Neural cell (in vitro differentiated cells): ENCODE results near the gene ERBB4. TPM values are rescaled to one million over a fixed set of nuclear protein-coding genes. Genes with fewer than 3 reads are reported as not detected.
"Not testable (repeated sequence)": the region's sequence is repeated elsewhere in the genome, so short reads cannot be mapped to it uniquely, and the experiment has no call there.

Source experiments
- H2AFZ ChIP-seq: fragments of 200-600, 300-800 bp; sonication (generic), shearing (Covaris generic); 2 replicates; pipeline ENCODE4 v1.6.0; 2014; ENCODE audit warnings: low read depth, mild to moderate bottlenecking, antibody characterized with exemption, low read length, moderate library complexity
- H3F3A ChIP-seq: fragments of 200-600 bp; shearing (Covaris generic); 2 replicates; pipeline ENCODE4 v1.6.1; 2016; ENCODE audit warnings: mild to moderate bottlenecking, moderate library complexity, mixed read lengths, antibody characterized with exemption, low read length; ENCODE audit not compliant: insufficient read depth, poor library complexity, severe bottlenecking
- H3K27ac ChIP-seq: fragments of 200-600, 300-800 bp; sonication (generic), shearing (Covaris generic); 2 replicates; pipeline ENCODE4 v1.5.1; 2014; ENCODE audit warnings: mild to moderate bottlenecking, low read length, moderate library complexity
- H3K27me3 ChIP-seq: fragments of 300-800, 200-600 bp; sonication (generic), shearing (Covaris generic); 2 replicates; pipeline ENCODE4 v1.6.0; 2014; ENCODE audit warnings: mild to moderate bottlenecking, low read depth, low read length, moderate library complexity; ENCODE audit not compliant: insufficient read depth
- H3K36me3 ChIP-seq: fragments of 300-800, 200-600 bp; sonication (generic), shearing (Covaris generic); 2 replicates; pipeline ENCODE4 v1.5.1; 2014; ENCODE audit warnings: mild to moderate bottlenecking, antibody characterized with exemption, low read length, moderate library complexity; ENCODE audit not compliant: insufficient read depth
- H3K4me2 ChIP-seq: fragments of 300-800, 200-600 bp; sonication (generic), shearing (Covaris generic); 2 replicates; pipeline ENCODE4 v1.6.0; 2014; ENCODE audit warnings: mild to moderate bottlenecking, low read length
- H3K4me3 ChIP-seq: fragments of 300-800, 200-600 bp; sonication (generic), shearing (Covaris generic); 2 replicates; pipeline ENCODE4 v1.5.1; 2014; ENCODE audit warnings: mild to moderate bottlenecking, low read length, moderate library complexity
- H3K79me2 ChIP-seq: fragments of 200-600 bp; shearing (Covaris generic); replicated peaks from 2 replicates; pipeline ENCODE4 v1.6.0; 2014; ENCODE audit warnings: mild to moderate bottlenecking, low read length, moderate library complexity; ENCODE audit not compliant: insufficient read depth
- H3K9ac ChIP-seq: fragments of 300-800, 200-600 bp; sonication (generic), shearing (Covaris generic); 2 replicates; pipeline ENCODE4 v1.6.1; 2016; ENCODE audit warnings: mild to moderate bottlenecking, low read length, mixed read lengths
- H3K9me2 ChIP-seq: fragments of 200-600 bp; shearing (Covaris generic); 2 replicates; pipeline ENCODE4 v1.6.1; 2016; ENCODE audit warnings: mild to moderate bottlenecking, low read length, mixed read lengths; ENCODE audit not compliant: insufficient read depth
- H3K9me3 ChIP-seq: fragments of 200-600, 300-800 bp; sonication (generic), shearing (Covaris generic); 2 replicates; pipeline ENCODE4 v1.6.1; 2016; ENCODE audit warnings: mild to moderate bottlenecking, mixed run types, low read length, moderate library complexity, mixed read lengths
- H4K20me1 ChIP-seq: fragments of 200-600 bp; shearing (Covaris generic); 2 replicates; pipeline ENCODE4 v1.6.1; 2016; ENCODE audit warnings: mild to moderate bottlenecking, mixed run types; ENCODE audit not compliant: insufficient read depth
- CTCF ChIP-seq: fragments of 450-650 bp; IDR thresholded peaks from 2 replicates; pipeline ENCODE4 v1.5.1; 2014; ENCODE audit warnings: antibody characterized with exemption, mild to moderate bottlenecking, moderate library complexity; ENCODE audit not compliant: poor library complexity, severe bottlenecking
- EP300 ChIP-seq: fragments of 450-650 bp; conservative IDR thresholded peaks from 2 replicates; pipeline ENCODE4 v1.6.1; 2014; ENCODE audit warnings: antibody characterized with exemption, mild to moderate bottlenecking, moderate library complexity; ENCODE audit not compliant: poor library complexity, severe bottlenecking
- EZH2 ChIP-seq: fragments of 200-600, 300-800 bp; shearing (Covaris generic), sonication (generic); IDR thresholded peaks from 2 replicates; pipeline ENCODE4 v1.6.1; 2014; ENCODE audit warnings: antibody characterized with exemption, low read length, borderline replicate concordance, mild to moderate bottlenecking; ENCODE audit not compliant: insufficient read depth, poor library complexity, severe bottlenecking
- MXI1 ChIP-seq: fragments of 450-650 bp; conservative IDR thresholded peaks from 2 replicates; pipeline ENCODE4 v1.6.1; 2014; ENCODE audit warnings: antibody characterized with exemption, mild to moderate bottlenecking; ENCODE audit not compliant: poor library complexity, severe bottlenecking
- POLR2AphosphoS5 ChIP-seq: IDR thresholded peaks from 2 replicates; pipeline ENCODE4 v1.6.1; 2012
- RAD21 ChIP-seq: fragments of 450-650 bp; conservative IDR thresholded peaks from 2 replicates; pipeline ENCODE4 v1.6.1; 2014; ENCODE audit warnings: antibody characterized with exemption, mild to moderate bottlenecking, moderate library complexity
- REST ChIP-seq: IDR thresholded peaks from 2 replicates; pipeline ENCODE4 v1.6.1; 2012; ENCODE audit warnings: borderline replicate concordance
- SMC3 ChIP-seq: fragments of 450-650 bp; conservative IDR thresholded peaks from 2 replicates; pipeline ENCODE4 v1.6.1; 2014; ENCODE audit warnings: antibody characterized with exemption, mild to moderate bottlenecking, moderate library complexity; ENCODE audit not compliant: poor library complexity
- TAF1 ChIP-seq: IDR thresholded peaks from 2 replicates; pipeline ENCODE4 v1.6.1; 2012; ENCODE audit warnings: low read depth
- polyA plus RNA-seq: library from polyadenylated mRNA; depleted of rRNA; stranded (reverse); fragments of >200 nt; gene quantifications from 2 replicates; pipeline ENCODE4 v1.2.3, GENCODE V29; 2014

ERBB4 gene
- polyA plus RNA-seq, 1 donor from 2014 or later = 0.69 TPM

GRCh38 chr2:212106536-212106935 is 432.1 kb downstream of the ERBB4 start:
- not testable (repeated sequence) for H3K4me3 ChIP-seq, H3K9me3 ChIP-seq, H3K27ac ChIP-seq, H3K36me3 ChIP-seq, H2AFZ ChIP-seq, H3K79me2 ChIP-seq, H4K20me1 ChIP-seq, H3K27me3 ChIP-seq, H3K4me2 ChIP-seq, H3K9ac ChIP-seq, H3F3A ChIP-seq, H3K9me2 ChIP-seq

- no peaks in the 10 kb centered on the region for H3K36me3 ChIP-seq
- H3K9me3 ChIP-seq = no peaks in the 10 kb centered on the region
- no peaks in the 10 kb centered on the region for H3F3A ChIP-seq
- no peaks in the 10 kb centered on the region for H3K9me2 ChIP-seq
- H4K20me1 ChIP-seq = no peaks in the 10 kb centered on the region
- no peak overlapping the region for H2AFZ ChIP-seq
- no peak overlapping the region for H3K4me2 ChIP-seq
- TF ChIP-seq POLR2AphosphoS5 (no peak), REST (no peak), RAD21 (no peak), EP300 (no peak), TAF1 (no peak), SMC3 (no peak), MXI1 (no peak), EZH2 (no peak), CTCF (no peak)
- no peak overlapping the region for H3K27ac ChIP-seq
- H3K4me3 ChIP-seq = no peak overlapping the region
- no peak overlapping the region for H3K9ac ChIP-seq
- H3K79me2 ChIP-seq = no peaks in the 10 kb centered on the region
- no peaks in the 10 kb centered on the region for H3K27me3 ChIP-seq
Measured at GRCh38 chr2:212099658-212100057, 438.9 kb downstream of the ERBB4 start.

GRCh38 chr2:212098966-212099365 is 439.6 kb downstream of the ERBB4 start:
- Histone ChIP-seq H3K79me2 (no peaks in the 10 kb centered on the region), H3K27me3 (no peaks in the 10 kb centered on the region), H3F3A (no peaks in the 10 kb centered on the region), H3K4me2 (no peak overlapping the region), H3K4me3 (no peak overlapping the region), H3K9ac (no peak overlapping the region), H2AFZ (no peak overlapping the region), H3K36me3 (no peaks in the 10 kb centered on the region), H4K20me1 (no peaks in the 10 kb centered on the region), H3K27ac (no peak overlapping the region), H3K9me2 (no peaks in the 10 kb centered on the region), H3K9me3 (no peaks in the 10 kb centered on the region)
- TF ChIP-seq TAF1 (no peak), EZH2 (no peak), CTCF (no peak), EP300 (no peak), SMC3 (no peak), REST (no peak), RAD21 (no peak), POLR2AphosphoS5 (no peak), MXI1 (no peak)
